Measurements from ENCODE around the gene TDRD12. TPM values are rescaled to one million over a fixed set of nuclear protein-coding genes. Genes with fewer than 3 reads are reported as not detected.
"Not testable (repeated sequence)": the region's sequence is repeated elsewhere in the genome, so short reads cannot be mapped to it uniquely, and the experiment has no call there.

The TDRD12 gene
- total RNA-seq, 1 donor from 2014 or later: 0.42 TPM

GRCh38 chr19:32828643-32829344 lies 109.2 kb downstream of the TDRD12 start:
- intact Hi-C loops (cut with micrococcal nuclease): no loop called here

DNA sequence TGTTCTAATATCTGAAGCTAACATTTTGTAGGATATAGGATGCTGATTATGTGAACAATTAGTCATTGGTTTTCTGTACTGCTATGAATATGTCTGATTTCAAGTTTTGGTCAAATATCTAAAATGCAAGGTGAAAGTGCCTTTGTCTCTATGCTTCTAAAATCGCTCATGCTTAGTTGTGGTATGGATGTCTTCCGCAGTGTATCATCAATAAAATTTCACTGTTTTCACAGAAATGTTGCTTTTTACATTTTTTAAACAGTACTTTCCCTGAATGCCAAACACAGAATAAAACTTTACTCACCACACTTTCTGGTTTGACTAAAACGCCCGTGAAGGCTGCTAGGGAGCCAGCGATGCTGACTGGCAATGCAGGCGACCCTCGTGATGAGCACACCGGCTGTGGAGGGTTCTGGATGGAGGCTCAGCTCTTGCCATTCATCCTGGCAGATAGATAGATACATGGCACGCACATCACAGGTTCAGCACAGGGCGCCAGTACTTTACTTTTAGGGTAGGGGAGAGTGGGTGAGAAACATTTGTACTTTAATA lies 109.9 kb downstream of the TDRD12 start:
- intact Hi-C loops (cut with micrococcal nuclease): no loop called here

- intact Hi-C loops (cut with micrococcal nuclease): no loop called here
Observed at GRCh38 chr19:32830231-32831014, 110.9 kb downstream of the TDRD12 start.

GRCh38 chr19:32831611-32832010 lies 112.0 kb downstream of the TDRD12 start:
- intact Hi-C loops (cut with micrococcal nuclease): no loop called here

DNA sequence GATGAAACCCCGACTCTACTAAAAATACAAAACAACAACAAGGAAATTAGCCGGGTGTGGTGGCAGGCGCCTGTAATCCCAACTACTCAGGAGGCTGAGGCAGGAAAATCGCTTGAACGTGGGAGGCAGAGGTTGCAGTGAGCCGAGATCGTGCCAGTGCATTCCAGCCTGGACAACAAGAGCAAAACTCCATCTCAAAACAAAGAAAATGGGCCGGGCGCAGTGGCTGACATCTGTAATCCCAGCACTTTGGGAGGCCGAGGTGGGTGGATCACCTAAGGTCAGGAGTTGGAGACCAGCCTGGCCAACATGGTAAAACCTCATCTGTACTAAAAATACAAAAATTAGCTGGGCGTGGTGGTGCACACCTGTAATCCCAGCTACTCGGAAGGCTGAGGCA lies 112.5 kb downstream of the TDRD12 start:
- intact Hi-C loops (cut with micrococcal nuclease): not testable (repeated sequence)

DNA sequence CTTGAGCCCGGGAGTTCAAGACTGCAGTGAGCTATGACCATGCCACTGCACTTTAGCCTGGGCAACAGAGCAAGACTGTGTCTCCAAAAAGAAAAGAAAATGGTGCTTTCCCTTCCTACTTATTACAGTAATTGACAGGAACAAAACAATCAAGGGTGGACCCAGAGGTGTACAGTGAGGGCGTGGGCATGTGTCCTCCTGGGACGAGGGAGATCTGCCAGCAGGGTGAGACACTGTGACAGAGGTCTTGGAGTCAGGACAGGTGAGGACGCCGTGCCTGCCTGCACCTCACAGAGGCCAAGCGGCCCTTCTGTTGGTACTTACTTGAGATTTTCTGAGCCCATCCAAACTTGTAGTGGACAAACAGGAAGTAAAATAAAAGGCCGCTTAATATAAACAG lies 113.3 kb downstream of the TDRD12 start:
- intact Hi-C loops (cut with micrococcal nuclease): not testable (repeated sequence)

DNA sequence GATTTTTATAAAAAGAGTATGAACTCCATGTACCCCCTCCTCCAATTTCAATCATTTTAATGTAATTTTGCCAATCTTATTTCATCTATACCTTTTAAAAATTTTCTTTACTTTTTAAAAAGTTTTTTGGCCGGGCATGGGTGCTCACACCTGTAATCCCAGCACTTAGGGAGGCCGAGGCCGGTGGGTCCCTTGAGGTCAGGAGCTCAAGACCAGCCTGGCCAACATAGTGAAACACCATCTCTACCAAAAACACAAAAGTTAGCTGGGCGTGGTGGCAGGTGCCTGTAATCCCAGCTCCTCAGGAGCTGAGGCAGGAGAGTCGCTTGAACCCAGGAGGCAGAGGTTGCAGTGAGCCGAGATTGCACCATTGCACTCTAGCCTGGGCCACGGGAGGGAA lies 113.8 kb downstream of the TDRD12 start:
- intact Hi-C loops (cut with micrococcal nuclease): not testable (repeated sequence)

- intact Hi-C loops (cut with micrococcal nuclease): no loop called here
Observed at GRCh38 chr19:32837531-32837930, 118.0 kb downstream of the TDRD12 start.

- intact Hi-C loops (cut with micrococcal nuclease): no loop called here
Observed at GRCh38 chr19:32842061-32842460, 122.5 kb downstream of the TDRD12 start.

- intact Hi-C loops (cut with micrococcal nuclease): no loop called here
Observed at GRCh38 chr19:32843716-32844245, 124.2 kb downstream of the TDRD12 start.

DNA sequence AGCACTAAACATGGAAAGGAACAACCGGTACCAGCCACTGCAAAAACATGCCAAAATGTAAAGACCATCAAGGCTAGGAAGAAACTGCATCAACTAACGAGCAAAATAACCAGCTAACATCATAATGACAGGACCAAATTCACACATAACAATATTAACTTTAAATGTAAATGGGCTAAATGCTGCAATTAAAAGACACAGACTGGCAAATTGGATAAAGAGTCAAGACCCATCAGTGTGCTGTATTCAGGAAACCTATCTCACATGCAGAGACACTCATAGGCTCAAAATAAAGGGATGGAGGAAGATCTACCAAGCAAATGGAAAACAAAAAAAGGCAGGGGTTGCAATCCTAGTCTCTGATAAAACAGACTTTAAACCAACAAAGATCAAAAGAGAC lies 128.5 kb downstream of the TDRD12 start:
- intact Hi-C loops (cut with micrococcal nuclease): not testable (repeated sequence)

DNA sequence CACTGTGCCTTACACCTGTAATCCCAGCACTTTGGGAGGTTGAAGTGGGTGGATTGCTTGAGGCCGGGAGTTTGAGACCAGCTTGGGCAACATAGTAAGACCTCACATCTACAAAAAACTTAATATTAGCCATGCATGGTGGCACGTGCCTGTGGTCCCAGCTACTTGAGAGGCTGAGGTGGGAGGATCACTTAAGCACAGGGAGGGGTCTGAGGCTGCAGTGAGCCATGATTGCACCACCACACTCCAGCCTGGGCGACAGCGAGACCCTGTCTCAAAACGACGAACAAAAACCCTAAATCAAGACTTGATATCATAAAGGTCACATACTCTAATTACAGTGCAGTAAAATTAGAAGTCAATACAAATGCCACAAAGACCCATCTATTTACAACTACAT lies 132.6 kb downstream of the TDRD12 start:
- intact Hi-C loops (cut with micrococcal nuclease): no loop called here

DNA sequence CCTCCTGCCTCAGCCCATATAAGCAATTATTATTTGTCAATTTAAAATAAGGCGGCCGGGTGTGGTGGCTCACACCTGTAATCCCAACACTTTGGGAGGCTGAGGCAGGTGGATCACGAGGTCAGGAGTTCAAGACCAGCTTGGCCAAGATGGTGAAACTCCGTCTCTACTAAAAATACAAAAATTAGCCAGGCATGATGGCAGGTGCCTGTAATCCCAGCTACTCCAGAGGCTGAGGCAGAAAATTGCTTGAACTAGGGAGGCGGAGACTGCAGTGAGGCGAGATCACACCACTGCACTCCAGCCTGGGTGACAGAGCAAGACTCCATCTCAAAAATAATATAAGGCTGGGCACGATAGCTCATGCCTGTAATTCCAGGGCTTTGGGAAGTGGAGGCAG lies 137.3 kb downstream of the TDRD12 start:
- intact Hi-C loops (cut with micrococcal nuclease): not testable (repeated sequence)

- intact Hi-C loops (cut with micrococcal nuclease): no loop called here
Observed at GRCh38 chr19:32857584-32857983, 138.0 kb downstream of the TDRD12 start.

- intact Hi-C loops (cut with micrococcal nuclease): no loop called here
Observed at GRCh38 chr19:32858155-32858554, 138.6 kb downstream of the TDRD12 start.

- intact Hi-C loops (cut with micrococcal nuclease): no loop called here
Observed at GRCh38 chr19:32858559-32858958, 139.0 kb downstream of the TDRD12 start.

DNA sequence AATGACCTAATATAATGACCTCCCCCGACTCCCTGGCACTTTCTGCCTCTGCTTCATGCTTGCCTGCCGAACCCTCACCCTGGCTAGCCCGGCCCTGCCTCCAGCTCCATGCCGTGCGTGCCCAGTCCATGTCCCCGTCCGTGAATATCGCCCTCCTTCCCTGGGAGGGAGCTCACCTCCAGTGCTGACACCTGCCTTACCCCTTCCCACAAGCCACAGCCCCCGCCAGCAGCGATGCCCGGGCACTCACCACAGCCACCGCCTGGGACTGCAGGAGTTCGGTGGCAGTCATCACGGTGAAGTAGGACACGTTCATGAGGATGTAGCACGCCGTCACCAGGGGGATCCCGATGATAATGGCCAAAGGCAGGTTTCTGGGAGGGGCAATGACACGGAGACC lies 140.0 kb downstream of the TDRD12 start:
- intact Hi-C loops (cut with micrococcal nuclease): no loop called here

DNA sequence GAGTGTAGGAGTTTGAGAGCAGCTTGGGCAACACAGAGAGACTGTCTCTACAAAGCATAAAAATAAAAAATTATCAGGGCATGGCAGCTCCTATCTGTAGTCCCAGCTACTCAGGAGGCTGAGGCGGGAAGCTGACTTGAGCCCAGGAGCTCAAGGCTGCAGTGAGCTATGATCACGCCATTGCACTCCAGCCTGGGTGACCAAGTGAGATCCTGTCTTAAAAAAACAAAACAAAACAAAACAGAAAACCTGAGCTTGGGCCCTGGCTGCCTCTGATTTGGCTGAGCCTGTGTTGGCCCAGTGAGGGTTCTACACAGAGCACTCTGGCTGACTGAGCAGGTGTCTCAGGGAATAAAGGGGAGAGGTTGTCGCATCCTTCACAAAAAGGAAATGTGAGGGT lies 142.0 kb downstream of the TDRD12 start:
- intact Hi-C loops (cut with micrococcal nuclease): no loop called here

GRCh38 chr19:32862173-32862572 lies 142.6 kb downstream of the TDRD12 start:
- intact Hi-C loops (cut with micrococcal nuclease): no loop called here

GRCh38 chr19:32862741-32863140 lies 143.2 kb downstream of the TDRD12 start:
- intact Hi-C loops (cut with micrococcal nuclease): no loop called here

- intact Hi-C loops (cut with micrococcal nuclease): no loop called here
Observed at GRCh38 chr19:32863301-32863700, 143.7 kb downstream of the TDRD12 start.

DNA sequence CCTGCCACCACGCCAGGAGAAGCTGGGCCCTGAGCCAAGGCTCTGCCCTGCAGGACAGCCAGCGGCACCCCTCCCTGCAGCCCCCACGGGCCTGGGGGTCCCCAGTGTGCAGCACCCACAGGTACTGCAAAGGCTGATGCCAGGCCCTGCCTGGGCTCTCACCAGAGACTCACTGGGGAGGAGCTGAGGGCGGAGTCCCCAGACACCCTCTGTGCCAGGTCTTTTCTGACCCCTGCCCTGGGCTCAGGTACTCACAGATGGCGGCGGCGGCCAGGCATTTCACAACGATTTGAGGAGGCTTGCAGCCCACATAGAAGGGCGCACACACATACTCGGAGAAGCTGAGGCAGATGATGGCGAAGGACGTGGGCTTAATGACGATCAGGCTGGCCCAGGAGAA lies 144.3 kb downstream of the TDRD12 start:
- intact Hi-C loops (cut with micrococcal nuclease): no loop called here

All from T-helper 1 cell treated with Interleukin-12 subunit alpha and Interleukin-12 subunit beta and Interleukin-4 antibody, amounts not matched to agents 30 ng/mL and 1 ng/mL, for 36 hours (primary cell).